C4-2B (cell line): ENCODE measurements around the gene CMIP.
"Not testable (repeated sequence)": the region's sequence is repeated elsewhere in the genome, so short reads cannot be mapped to it uniquely, and the experiment has no call there.

Experiments
- H3K27ac ChIP-seq: fragments of 450-650 bp; 2 replicates; pipeline ENCODE4 v1.5.1; 2017
- CTCF ChIP-seq: fragments of 450-650 bp; conservative IDR thresholded peaks from 2 replicates; pipeline ENCODE4 v1.5.1; 2017; ENCODE audit warnings: mild to moderate bottlenecking
- ZFX ChIP-seq: fragments of 450-650 bp; IDR thresholded peaks from 2 replicates; pipeline ENCODE4 v1.6.1; 2017

The CMIP gene

DNA sequence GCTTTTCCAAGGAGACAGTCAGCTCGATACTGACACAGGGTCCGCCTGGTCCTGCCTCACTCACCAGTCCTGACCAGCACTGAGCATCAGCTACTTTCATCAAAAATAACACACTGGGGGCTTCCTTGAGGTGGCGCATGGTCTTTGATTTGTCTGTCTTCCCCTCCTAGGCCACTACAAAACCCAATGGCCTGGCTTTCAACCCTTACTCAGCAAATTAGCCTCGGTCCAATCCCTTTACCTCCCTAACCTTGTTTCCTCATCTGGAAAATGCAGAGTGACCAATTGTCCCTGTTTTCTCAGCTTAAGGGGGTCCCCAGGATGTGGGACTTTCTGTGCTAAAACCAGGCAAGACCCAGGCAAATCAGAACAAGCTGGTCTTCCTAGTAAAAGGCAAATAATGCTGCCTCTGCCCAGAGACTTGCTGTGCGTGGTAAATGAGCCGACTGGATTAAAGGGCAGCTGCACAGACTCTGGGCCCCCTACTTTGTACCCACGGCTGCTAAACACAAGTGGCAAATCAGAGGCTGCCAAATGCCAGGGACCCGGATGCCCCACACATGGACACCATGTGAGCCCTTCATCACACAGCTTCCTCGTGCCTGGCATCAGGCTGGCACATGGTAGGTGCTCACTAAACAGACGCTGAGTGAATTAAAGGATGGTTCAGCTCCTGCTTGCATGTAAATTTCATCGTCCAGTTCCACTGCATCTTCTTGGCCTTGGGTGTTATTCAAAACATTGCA lies 31.2 kb upstream of the CMIP start:
- TF ChIP-seq ZFX (no peak), CTCF (no peak)
- H3K27ac ChIP-seq, result no peak overlapping the region

DNA sequence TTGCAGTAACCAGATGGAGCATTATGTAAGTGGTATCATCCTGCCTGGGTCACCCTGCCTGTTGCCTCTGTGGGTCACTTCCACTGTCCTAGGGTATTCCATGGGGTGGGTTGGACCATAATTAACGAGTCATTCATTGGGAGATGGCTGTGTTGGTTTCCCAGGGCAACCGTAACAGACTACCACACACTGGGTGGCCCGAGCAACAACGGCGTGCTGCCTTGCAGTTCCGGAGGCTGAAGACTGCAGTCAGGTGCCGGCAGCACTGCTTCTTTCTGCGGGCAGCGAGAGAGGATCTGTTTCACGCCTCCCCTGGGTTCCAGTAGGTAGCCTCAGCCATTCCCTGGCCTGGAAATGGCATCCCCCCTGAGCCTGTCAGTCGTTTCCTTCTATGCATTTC lies 28.9 kb upstream of the CMIP start:
- TF ChIP-seq CTCF (no peak), ZFX (no peak)
- no peak overlapping the region for H3K27ac ChIP-seq

- no peak for TF ChIP-seq CTCF
- no peak overlapping the region for H3K27ac ChIP-seq
Measured at GRCh38 chr16:81416749-81417148, 27.9 kb upstream of the CMIP start.

GRCh38 chr16:81417210-81417609 lies 27.4 kb upstream of the CMIP start:
- TF ChIP-seq ZFX (no peak), CTCF (no peak)

GRCh38 chr16:81419806-81420205 lies 24.8 kb upstream of the CMIP start:
- TF ChIP-seq CTCF (no peak), ZFX (no peak)
- H3K27ac ChIP-seq, result no peak overlapping the region

More at GRCh38 chr16:81417210-81417609, 27.4 kb upstream of the CMIP start:
- H3K27ac ChIP-seq, result no peak overlapping the region

DNA sequence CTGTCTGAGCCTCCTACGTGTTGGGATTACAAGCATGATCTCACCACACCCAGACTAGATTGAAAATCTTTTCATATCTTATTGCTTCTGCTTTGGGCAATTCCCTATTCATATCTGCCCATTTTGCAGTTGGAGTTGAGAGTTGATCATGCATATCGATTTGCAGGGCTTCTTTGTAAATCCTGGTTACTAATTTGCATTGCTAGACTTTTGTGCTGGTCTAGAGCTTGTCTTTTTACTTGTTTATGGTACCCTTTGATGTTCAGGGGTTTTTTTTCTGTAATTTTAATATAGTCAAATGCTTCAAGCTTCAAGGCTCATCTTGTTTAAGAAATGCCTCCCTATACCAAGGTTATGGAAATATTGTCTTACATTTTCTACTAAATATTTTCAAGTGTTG lies 23.5 kb upstream of the CMIP start:
- TF ChIP-seq CTCF (no peak), ZFX (no peak)

GRCh38 chr16:81421536-81421935 lies 23.1 kb upstream of the CMIP start:
- TF ChIP-seq ZFX (no peak), CTCF (no peak)
- no peak overlapping the region for H3K27ac ChIP-seq

More for the DNA sequence above, 23.5 kb upstream of the CMIP start:
- no peak overlapping the region for H3K27ac ChIP-seq

GRCh38 chr16:81422153-81422552 lies 22.5 kb upstream of the CMIP start:
- H3K27ac ChIP-seq, result not testable (repeated sequence)
